ENCODE data around the gene RAB6D.
A peak's percentile ranks its signal among the peaks of the same experiment; 100 is the strongest.
"Not testable (repeated sequence)": the region's sequence is repeated elsewhere in the genome, so short reads cannot be mapped to it uniquely, and the experiment has no call there.

The RAB6D gene
- total RNA-seq = 0 to 0.23 (median 0.11) reads per million in 9 experiments

DNA sequence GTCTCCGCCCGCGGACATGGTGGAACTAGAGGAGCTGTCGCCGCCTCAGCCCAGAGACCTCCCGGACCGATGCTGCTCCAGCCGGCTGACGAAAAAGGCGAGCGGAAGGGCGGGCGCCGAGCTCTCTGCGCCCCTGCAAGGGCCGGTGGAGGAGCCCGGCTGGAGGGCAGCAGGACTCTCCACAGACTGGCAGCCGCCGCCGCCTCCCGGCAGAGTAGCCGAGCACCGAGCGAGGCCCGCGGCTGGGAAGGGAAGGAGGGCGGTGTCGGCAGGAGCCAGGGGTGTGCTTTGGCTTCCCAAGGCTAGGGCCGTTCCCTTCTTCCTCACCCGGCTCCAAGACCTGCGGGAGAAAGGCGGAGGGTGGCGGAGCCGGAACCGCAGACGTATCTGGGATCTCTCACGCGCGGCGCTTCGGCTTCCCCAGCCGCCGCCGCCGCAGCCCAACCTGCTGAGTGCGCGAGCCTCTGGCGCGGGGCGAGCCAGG is at the start of gene RAB6D:
Gene RAB6D, minus strand, starts transcription at position 466 of the 484 bp plus-strand sequence. Its CDS starts 448 bp downstream, at position 18.
- not testable (repeated sequence) for DNase-seq; H3K9me3 Mint-ChIP-seq; H3K36me3 Mint-ChIP-seq (ENCODE audit: insufficient read depth); H3K4me3 Mint-ChIP-seq; H3K27ac Mint-ChIP-seq; H3K4me1 Mint-ChIP-seq (ENCODE audit: low read depth in 2 of 2); ATAC-seq (replicated peaks)
- H3K27me3 Mint-ChIP-seq = peaks cover 40 to 65% of the 10 kb centered on the region in 2 donors

DNA sequence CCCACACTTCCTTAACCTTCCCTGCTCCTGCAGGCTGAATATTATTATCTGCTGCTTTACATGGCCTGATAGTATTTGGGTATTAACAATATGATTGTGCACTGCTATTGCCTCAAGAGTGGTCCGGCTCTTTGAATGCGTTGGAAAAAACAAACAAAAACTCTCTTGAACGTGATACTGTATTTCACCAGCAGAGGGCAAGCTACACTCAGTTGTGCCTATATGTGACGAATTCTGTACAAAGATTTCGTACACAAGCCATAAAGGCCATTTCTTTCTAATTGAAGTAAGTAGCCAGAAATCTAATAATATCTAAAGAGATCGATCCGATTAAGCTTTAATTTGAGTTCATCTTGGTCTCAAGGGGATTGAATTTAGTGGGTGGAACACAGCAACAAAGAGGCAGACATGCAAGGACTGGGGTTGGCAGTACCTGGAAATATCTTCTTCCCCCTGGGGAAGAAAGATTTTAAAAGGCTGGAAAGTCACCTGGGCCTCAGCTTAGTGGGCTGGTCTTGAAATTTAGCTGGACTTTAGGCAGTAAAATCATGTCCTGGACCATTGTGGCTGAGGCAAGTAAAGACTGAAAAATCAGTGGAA is 49.3 kb upstream of the RAB6D start:
- peak; percentile 21 to 39 (median 25) for DNase-seq
- peaks cover 65 to 68% of the 10 kb centered on the region in 2 donors for H3K27me3 Mint-ChIP-seq
- H3K9me3 Mint-ChIP-seq = no peaks in the 10 kb centered on the region
- H3K27ac Mint-ChIP-seq = no peak overlapping the region
- no peak overlapping the region for H3K4me3 Mint-ChIP-seq
- ATAC-seq (replicated peaks) = peak; percentile 44
- no peaks in the 10 kb centered on the region for H3K36me3 Mint-ChIP-seq (ENCODE audit: insufficient read depth)
- H3K4me1 Mint-ChIP-seq (ENCODE audit: low read depth in 2 of 2) = peaks cover 0 to 5% of the 10 kb centered on the region in 2 donors

DNA sequence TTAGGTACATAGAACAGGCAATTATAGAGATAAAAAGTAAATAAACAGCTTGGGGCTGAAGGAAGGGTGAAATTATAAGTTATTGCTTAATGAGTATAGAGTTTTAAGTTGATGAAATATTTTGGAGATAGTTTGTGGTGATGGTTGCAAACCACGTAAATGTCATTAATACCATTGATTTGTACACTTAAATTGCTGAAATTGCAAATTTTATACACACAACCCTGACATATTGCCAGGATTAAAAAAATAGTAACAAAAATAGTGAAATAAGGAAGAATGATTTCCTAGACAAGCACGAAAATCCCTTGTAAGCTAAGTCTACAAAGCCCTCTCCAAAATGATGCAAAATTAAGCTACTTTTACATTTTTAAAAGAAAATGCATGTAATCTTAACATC is 46.2 kb upstream of the RAB6D start:
- DNase-seq = no peak
- Mint-ChIP-seq H3K4me3 (no peak overlapping the region), H3K4me1 (ENCODE audit: low read depth in 2 of 2) (peaks cover 0 to 5% of the 10 kb centered on the region in 2 donors), H3K27ac (no peak overlapping the region), H3K36me3 (ENCODE audit: insufficient read depth) (no peaks in the 10 kb centered on the region), H3K27me3 (peaks cover 50 to 68% of the 10 kb centered on the region in 2 donors), H3K9me3 (no peaks in the 10 kb centered on the region)
- no peak for ATAC-seq (replicated peaks)

DNA sequence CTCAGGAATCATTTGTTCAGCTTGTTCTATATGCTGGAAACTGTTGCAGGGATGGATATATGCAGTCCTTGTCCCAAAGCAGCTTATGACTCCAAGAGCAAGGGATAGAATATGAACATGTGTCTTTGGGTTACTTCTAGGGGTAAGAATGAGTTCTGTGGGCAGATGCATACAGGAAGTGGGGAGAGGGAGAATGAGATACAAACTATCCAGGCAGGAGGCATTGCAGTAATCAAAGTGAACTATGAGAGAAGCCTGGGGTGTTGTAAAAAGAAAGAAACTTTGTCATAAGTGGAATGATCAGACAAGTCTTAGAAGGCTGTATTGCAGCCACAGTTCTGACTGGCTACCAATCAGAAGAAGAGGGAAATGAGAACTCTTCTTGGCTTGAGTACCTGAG is 44.8 kb upstream of the RAB6D start:
- H3K4me1 Mint-ChIP-seq (ENCODE audit: low read depth in 2 of 2) = peaks cover 0 to 5% of the 10 kb centered on the region in 2 donors
- no peak overlapping the region for H3K27ac Mint-ChIP-seq
- no peak overlapping the region for H3K4me3 Mint-ChIP-seq
- peaks cover 64 to 81% of the 10 kb centered on the region in 2 donors for H3K27me3 Mint-ChIP-seq
- DNase-seq (no peak), ATAC-seq (replicated peaks) (no peak)
- H3K9me3 Mint-ChIP-seq = no peaks in the 10 kb centered on the region
- no peaks in the 10 kb centered on the region for H3K36me3 Mint-ChIP-seq (ENCODE audit: insufficient read depth)

DNA sequence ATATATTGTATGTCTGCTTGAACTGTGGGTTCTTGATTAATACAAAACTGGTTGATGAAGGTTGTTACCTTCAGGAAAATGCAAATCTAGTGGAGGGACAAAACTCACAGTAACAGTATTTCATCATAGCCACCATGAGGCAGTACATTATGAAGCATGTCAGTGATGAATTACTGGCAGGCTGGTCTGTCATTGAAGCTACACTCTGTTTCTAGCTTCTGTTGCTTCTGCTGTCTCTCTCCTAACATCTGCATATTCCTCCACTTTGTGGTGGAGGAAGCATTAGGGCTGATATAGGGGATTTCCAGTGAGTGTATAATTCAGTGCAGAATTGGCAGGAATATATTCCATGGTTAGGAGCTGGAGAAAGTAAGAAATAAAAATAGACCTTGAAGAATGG is 44.2 kb upstream of the RAB6D start:
- Mint-ChIP-seq H3K9me3 (no peaks in the 10 kb centered on the region), H3K27ac (no peak overlapping the region), H3K4me1 (ENCODE audit: low read depth in 2 of 2) (peaks cover 0 to 3% of the 10 kb centered on the region in 2 donors), H3K4me3 (no peak overlapping the region), H3K36me3 (ENCODE audit: insufficient read depth) (no peaks in the 10 kb centered on the region), H3K27me3 (peaks cover 61 to 83% of the 10 kb centered on the region in 2 donors)
- DNase-seq = no peak
- no peak for ATAC-seq (replicated peaks)

DNA sequence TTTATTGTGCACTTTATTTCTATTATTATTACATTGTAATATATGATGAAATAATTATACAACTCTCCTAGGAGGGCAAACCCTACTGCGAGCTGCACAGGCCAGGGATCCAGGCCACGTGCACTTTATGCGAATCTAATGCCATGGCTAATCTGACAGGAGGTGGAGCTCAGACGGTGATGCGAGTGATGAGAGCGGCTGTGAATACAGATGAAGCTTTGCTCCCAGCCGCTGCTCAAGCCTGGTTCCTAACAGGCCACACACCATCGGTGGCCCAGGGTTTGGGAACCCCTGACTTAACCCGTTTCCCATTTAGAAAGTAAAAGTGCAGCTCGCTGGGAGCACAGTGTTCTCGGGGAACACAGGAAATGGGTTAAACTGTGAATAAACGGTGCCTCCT is 40.8 kb upstream of the RAB6D start:
- Mint-ChIP-seq H3K36me3 (ENCODE audit: insufficient read depth) (no peaks in the 10 kb centered on the region), H3K4me1 (ENCODE audit: low read depth in 2 of 2) (no peaks in the 10 kb centered on the region), H3K4me3 (no peak overlapping the region), H3K27me3 (peaks cover 57 to 74% of the 10 kb centered on the region in 2 donors), H3K9me3 (no peaks in the 10 kb centered on the region), H3K27ac (no peak overlapping the region)
- no peak for DNase-seq
- ATAC-seq (replicated peaks) = no peak

DNA sequence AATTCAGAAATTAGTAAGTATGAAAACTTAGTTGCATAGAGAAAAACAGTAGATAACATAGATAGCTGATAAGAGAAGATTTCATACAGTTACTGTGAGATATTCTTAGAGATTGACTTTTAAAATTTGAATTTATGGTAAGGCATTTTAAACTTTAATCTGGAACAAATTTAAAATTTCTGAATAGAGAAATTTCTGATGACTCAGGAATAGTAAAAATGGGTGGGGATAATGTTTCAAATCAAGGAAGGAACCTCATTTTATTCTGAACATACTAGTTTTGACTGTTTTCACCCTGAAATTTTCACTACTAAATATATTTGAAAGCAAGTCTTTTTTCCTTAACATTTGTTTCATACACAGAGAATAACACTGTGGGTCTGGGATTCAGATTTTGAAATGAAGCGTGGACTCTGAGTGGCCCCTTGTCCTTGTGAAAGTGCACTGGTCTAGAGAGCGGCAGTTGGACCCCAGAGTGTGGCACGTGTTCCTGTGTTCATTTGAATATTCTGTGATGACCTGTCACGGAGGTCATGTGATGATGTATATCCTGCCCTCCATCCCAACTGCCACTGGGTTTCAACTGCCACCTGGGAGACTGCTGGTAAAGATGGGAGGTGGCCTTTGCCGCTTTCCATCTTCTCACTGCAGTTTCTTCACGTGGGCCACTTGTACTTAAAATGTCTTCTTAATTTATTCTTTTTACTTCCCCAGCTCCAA is 38.5 kb upstream of the RAB6D start:
- Mint-ChIP-seq H3K27ac (no peak overlapping the region), H3K9me3 (no peaks in the 10 kb centered on the region), H3K4me3 (no peak overlapping the region), H3K27me3 (peaks cover 38 to 59% of the 10 kb centered on the region in 2 donors), H3K36me3 (ENCODE audit: insufficient read depth) (no peaks in the 10 kb centered on the region), H3K4me1 (ENCODE audit: low read depth in 2 of 2) (no peaks in the 10 kb centered on the region)
- no peak for DNase-seq
- no peak for ATAC-seq (replicated peaks)

DNA sequence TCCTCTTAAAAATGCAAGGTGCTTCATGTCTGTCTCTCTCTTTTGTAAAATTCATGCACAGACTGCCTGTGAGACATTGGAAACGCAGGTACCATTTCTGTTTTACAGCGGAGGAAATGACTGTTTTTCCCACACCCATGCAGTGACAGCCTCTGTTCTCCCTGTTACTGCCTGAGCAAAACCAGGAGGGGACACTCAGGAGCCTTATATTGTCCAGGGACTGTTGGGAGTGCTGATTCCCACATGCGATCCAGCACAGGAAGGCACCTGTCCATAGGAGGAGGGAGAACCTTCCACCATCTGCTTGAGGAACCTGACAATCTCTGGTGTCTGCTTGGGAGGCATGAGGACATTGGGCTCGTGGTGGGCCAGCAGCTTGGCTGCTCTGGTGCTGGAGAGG is 36.9 kb upstream of the RAB6D start:
- Mint-ChIP-seq H3K9me3 (no peaks in the 10 kb centered on the region), H3K27me3 (peaks cover 38 to 56% of the 10 kb centered on the region in 2 donors), H3K4me3 (no peak overlapping the region), H3K27ac (no peak overlapping the region), H3K36me3 (ENCODE audit: insufficient read depth) (no peaks in the 10 kb centered on the region), H3K4me1 (ENCODE audit: low read depth in 2 of 2) (no peaks in the 10 kb centered on the region)
- no peak for DNase-seq
- ATAC-seq (replicated peaks) = no peak

DNA sequence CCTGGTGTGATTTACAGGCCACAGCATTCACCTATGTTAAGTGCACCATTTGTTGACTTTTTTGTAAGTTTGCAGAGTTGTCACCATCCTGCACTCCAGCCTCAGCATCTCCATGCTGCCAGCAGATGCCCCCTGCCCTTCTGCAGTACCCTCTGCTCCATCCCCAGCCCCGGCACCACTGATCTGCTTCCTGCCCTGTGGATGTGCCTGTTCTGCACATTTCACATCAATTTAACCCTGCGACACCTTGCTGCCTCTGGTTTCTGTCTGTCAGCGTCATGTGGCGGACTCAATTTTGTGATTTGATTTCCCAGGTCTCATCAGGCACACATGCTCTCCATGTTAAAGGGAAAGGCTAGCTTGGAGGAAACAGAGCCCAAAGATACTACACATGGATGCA is 36.5 kb upstream of the RAB6D start:
- H3K9me3 Mint-ChIP-seq; DNase-seq; H3K27ac Mint-ChIP-seq; ATAC-seq (replicated peaks); H3K4me3 Mint-ChIP-seq; H3K36me3 Mint-ChIP-seq (ENCODE audit: insufficient read depth); H3K4me1 Mint-ChIP-seq (ENCODE audit: low read depth in 2 of 2): not testable (repeated sequence)
- H3K27me3 Mint-ChIP-seq = peaks cover 38 to 56% of the 10 kb centered on the region in 2 donors

DNA sequence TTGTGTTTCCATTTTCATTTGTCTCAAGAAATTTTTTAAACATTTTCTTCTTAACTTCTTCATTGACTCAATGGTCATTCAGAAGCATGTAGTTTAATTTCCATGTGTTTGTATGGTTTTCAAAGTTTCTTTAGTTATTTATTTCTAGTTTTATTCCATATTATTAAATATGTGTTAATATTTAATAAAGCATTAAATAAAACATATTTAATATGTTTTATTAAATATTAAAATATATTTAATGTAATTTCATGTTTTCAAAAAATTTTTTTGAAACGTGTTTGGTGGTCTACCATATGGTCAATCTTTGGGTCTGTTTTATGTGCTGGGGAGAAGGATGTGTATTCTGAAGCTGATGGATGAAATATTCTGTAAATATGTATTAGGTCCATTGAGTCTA is 32.2 kb upstream of the RAB6D start:
- peaks cover 22 to 60% of the 10 kb centered on the region in 2 donors for H3K27me3 Mint-ChIP-seq
- DNase-seq; H3K9me3 Mint-ChIP-seq; ATAC-seq (replicated peaks); H3K27ac Mint-ChIP-seq; H3K4me3 Mint-ChIP-seq; H3K36me3 Mint-ChIP-seq (ENCODE audit: insufficient read depth); H3K4me1 Mint-ChIP-seq (ENCODE audit: low read depth in 2 of 2): not testable (repeated sequence)

DNA sequence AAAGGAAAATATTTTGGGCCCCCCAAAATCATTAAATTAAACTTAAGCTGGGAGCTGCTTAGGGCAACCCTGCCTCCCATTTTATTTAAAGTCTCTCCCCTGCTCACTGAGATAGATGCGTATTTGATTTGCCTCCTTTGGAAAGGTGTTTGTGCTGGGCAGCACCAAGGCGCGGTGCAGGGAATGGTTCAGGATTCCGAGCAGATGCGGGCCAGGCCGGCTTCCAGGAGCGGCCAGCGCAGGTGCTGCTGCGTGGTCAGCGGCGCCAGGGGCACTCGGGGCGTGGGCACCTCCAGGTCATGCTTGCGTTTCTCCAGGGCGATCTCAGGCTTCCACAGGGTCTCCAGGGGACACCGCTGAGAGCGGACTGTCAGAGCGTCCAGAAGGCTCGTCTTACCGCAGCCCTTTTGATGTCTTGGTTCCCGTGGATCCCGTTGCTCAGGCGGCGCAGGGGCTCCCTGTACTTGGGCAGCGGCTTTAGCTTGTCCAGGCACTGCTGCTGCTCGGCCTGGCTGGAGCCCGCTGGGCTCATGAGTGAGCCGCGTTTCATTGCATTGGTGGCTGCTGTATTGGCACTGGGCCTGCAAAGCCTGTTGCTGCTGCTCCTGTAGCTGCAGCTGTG is 31.2 kb upstream of the RAB6D start:
- not testable (repeated sequence) for H3K4me3 Mint-ChIP-seq; H3K9me3 Mint-ChIP-seq; DNase-seq; H3K4me1 Mint-ChIP-seq (ENCODE audit: low read depth in 2 of 2); ATAC-seq (replicated peaks); H3K36me3 Mint-ChIP-seq (ENCODE audit: insufficient read depth); H3K27ac Mint-ChIP-seq
- peaks cover 11 to 49% of the 10 kb centered on the region in 2 donors for H3K27me3 Mint-ChIP-seq

DNA sequence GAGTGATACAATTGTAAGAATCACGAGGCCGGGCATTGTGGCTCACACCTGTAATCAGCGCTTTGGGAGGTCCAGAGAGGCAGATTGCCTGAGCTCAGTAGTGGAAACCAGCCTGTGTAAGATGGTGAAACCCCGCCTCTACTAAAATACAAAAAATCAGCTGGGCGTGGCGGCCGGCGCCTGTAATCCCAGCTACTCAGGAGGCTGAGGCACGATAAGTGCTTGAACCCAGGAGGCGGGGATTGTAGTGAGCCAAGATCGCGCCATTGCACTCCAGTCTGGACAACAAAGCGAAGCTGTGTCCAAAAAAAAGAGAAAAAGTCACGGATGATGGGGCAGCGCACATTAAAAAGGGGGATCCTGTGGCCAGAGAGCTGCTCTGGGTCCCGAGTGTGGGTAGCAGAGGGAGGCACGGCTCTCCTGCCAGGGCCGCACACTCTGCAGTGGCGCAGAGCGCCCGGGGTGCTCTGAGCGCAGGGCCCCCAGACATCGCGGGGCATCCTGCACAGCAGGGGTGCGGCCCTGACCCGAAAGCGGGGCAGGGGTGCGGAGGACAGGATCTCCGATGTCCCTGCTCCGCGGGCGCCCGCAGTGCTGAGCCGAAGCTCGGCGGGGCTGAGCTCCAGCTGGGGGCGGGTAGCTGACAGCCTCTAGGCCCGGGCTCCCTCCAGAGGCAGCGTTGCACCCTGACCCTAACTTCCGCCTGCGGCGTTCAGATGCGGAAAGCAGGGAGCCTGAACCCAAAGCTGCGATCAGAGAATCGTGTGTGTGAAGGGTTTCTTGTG is 30.4 kb upstream of the RAB6D start:
- peaks cover 0 to 2% of the 10 kb centered on the region in 2 donors for H3K4me1 Mint-ChIP-seq (ENCODE audit: low read depth in 2 of 2)
- no peak overlapping the region for H3K27ac Mint-ChIP-seq
- DNase-seq = no peak
- no peak overlapping the region for H3K4me3 Mint-ChIP-seq
- peaks cover 13 to 52% of the 10 kb centered on the region in 2 donors for H3K27me3 Mint-ChIP-seq
- no peaks in the 10 kb centered on the region for H3K9me3 Mint-ChIP-seq
- no peak for ATAC-seq (replicated peaks)
- H3K36me3 Mint-ChIP-seq (ENCODE audit: insufficient read depth) = no peaks in the 10 kb centered on the region

DNA sequence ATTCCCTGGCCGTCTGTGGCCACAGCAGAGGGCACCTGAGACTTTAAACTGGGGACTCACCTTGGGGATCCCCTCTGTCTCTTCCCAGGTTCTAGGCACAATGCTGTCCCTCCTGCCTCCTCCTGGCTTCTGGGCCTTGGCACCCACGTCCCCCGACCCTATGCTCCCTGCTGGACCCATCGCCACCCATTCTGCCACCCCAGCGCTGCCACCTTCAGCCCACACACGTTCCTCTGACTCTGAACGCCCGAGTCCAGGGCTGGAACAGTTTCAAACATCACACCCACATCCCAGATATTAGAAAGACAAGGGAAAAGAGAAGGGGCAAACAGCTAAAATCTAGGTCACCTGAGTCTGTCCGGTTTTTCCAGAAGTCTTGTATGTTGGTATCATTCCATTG is 28.0 kb upstream of the RAB6D start:
- not testable (repeated sequence) for H3K36me3 Mint-ChIP-seq (ENCODE audit: insufficient read depth); H3K27ac Mint-ChIP-seq; DNase-seq; H3K4me3 Mint-ChIP-seq; ATAC-seq (replicated peaks); H3K9me3 Mint-ChIP-seq; H3K4me1 Mint-ChIP-seq (ENCODE audit: low read depth in 2 of 2)
- H3K27me3 Mint-ChIP-seq = peaks cover 21 to 50% of the 10 kb centered on the region in 2 donors

Data from effector memory CD8-positive, alpha-beta T cell (primary cell).